Memory B cell (primary cell): ENCODE data around the gene HSPB2.
"Not testable (repeated sequence)": the region's sequence is repeated elsewhere in the genome, so short reads cannot be mapped to it uniquely, and the experiment has no call there.

Experiments used
- ATAC-seq: fragments of 150-1000 bp; cut with Tn5 transposase; 2 replicates; pipeline ENCODE4 v1.10.0; 2021; ENCODE audit warnings: low read depth, mild to moderate bottlenecking, moderate library complexity
- DNase-seq, 2 donors: peaks; one replicate each; pipeline ENCODE4 v3.0.0; 2022; ENCODE audit warnings: low spot score in 2 of 2
- H3K27ac Mint-ChIP-seq: one replicate; pipeline ENCODE4 v1.8.0; 2022; ENCODE audit warnings: mild to moderate bottlenecking, moderate library complexity, mixed read lengths
- H3K27me3 Mint-ChIP-seq: one replicate; pipeline ENCODE4 v1.8.0; 2022; ENCODE audit warnings: mixed read lengths
- H3K36me3 Mint-ChIP-seq: one replicate; pipeline ENCODE4 v1.8.0; 2022; ENCODE audit warnings: mild to moderate bottlenecking, mixed read lengths
- H3K4me1 Mint-ChIP-seq: one replicate; pipeline ENCODE4 v1.8.0; 2022; ENCODE audit warnings: mixed read lengths
- H3K4me3 Mint-ChIP-seq: one replicate; pipeline ENCODE4 v1.8.0; 2022; ENCODE audit warnings: mild to moderate bottlenecking, moderate library complexity, mixed read lengths
- H3K9me3 Mint-ChIP-seq: one replicate; pipeline ENCODE4 v1.8.0; 2022; ENCODE audit warnings: mixed read lengths

The HSPB2 gene

DNA sequence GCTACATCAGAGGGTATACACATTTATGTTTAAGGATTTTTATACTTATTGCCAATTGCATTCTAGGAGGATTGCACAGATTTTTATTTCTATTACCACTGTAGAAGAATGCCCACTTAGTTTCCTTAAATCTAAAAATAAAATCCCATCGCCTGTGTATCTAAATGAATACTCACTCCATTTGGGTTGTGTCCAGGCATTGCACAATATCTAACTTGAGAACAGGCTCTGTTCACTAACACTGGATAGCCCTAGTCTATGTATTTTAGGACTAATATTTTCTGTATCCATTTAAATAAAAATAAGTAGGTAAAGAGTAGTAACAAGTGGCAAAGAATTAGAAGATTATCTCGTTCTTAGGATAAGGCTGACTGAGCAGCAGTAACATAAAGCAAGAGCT lies 10.3 kb downstream of the HSPB2 start:
- no peak for ATAC-seq
- Mint-ChIP-seq H3K4me3 (no peak overlapping the region), H3K36me3 (no peaks in the 10 kb centered on the region), H3K4me1 (peaks cover 7% of the 10 kb centered on the region), H3K9me3 (no peaks in the 10 kb centered on the region), H3K27ac (no peak overlapping the region), H3K27me3 (peaks cover 3% of the 10 kb centered on the region)
- DNase-seq: no peak

DNA sequence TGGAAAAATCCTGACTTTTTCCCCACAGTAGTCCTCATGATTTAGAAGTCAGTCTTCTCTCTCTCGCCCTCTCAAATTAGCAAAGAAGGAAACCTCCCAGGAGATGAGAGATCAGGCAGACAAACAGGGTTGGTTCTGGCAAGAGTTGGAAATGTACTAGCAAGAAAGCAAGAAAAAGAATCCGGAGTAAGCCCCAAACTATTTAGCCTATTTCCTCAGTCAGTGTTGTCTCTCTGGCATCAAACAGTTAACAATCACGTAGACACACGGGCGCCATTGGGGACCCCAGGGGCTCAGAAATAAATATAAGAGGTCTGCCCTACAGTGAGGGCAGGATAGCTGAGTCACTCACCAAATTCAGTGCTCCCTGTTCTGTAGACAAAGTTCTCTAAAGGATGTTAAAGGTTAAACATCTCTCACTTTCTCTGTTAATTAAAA lies 10.8 kb downstream of the HSPB2 start:
- H3K36me3 Mint-ChIP-seq: no peaks in the 10 kb centered on the region
- no peak overlapping the region for H3K27ac Mint-ChIP-seq

DNA sequence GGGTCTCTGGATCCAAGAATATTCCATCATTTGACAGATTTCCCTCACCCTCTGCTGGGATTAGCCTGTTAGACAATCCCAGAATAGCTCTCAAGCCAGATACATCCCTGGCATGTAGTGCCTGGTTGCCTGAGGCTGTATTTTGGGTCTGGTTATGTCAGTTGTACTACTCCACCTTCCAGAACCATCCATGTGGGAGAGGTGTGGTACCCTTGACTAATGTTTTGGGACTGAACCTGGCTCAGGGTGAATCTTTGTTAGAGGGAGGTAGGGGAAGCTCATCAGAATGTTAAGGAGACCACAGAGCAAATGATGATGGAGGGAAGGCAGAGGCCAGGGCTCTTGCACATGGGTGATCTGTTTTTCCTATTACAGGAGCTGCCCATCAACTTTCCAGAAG lies 11.4 kb downstream of the HSPB2 start:
- ATAC-seq (no peak), DNase-seq (no peak)
- no peak overlapping the region for H3K27ac Mint-ChIP-seq
- no peak overlapping the region for H3K4me3 Mint-ChIP-seq
- H3K9me3 Mint-ChIP-seq: no peaks in the 10 kb centered on the region
- H3K27me3 Mint-ChIP-seq: no peaks in the 10 kb centered on the region
- peaks cover 7% of the 10 kb centered on the region for H3K4me1 Mint-ChIP-seq
- no peaks in the 10 kb centered on the region for H3K36me3 Mint-ChIP-seq

More for the DNA sequence above, 10.8 kb downstream of the HSPB2 start:
- Mint-ChIP-seq H3K4me1 (peaks cover 7% of the 10 kb centered on the region), H3K4me3 (no peak overlapping the region), H3K27me3 (no peaks in the 10 kb centered on the region), H3K9me3 (no peaks in the 10 kb centered on the region)
- no peak for ATAC-seq
- no peak for DNase-seq

DNA sequence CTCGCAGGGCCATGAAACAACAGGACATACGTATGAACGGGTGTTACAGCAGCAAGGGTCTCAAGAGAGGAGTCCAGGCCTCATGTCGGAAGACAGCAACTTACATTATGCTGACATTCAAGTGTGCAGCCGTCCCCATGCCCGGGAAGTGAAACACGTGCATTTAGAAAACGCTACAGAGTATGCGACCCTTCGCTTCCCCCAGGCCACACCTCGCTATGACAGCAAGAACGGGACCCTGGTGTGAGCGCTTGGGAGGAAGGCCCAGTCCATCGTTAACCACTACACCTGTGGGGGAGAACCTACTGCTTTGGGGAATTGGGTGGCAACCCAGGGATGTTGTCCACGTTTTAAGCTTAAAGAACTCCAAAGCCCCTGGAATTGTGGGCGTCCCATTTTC lies 13.4 kb downstream of the HSPB2 start:
- H3K36me3 Mint-ChIP-seq: no peaks in the 10 kb centered on the region
- no peaks in the 10 kb centered on the region for H3K9me3 Mint-ChIP-seq
- ATAC-seq (no peak), DNase-seq (no peak)
- H3K27me3 Mint-ChIP-seq: no peaks in the 10 kb centered on the region
- peak overlapping the region; percentile 95 for H3K27ac Mint-ChIP-seq
- H3K4me1 Mint-ChIP-seq: peaks cover 7% of the 10 kb centered on the region
- peak overlapping the region; percentile 61 for H3K4me3 Mint-ChIP-seq

DNA sequence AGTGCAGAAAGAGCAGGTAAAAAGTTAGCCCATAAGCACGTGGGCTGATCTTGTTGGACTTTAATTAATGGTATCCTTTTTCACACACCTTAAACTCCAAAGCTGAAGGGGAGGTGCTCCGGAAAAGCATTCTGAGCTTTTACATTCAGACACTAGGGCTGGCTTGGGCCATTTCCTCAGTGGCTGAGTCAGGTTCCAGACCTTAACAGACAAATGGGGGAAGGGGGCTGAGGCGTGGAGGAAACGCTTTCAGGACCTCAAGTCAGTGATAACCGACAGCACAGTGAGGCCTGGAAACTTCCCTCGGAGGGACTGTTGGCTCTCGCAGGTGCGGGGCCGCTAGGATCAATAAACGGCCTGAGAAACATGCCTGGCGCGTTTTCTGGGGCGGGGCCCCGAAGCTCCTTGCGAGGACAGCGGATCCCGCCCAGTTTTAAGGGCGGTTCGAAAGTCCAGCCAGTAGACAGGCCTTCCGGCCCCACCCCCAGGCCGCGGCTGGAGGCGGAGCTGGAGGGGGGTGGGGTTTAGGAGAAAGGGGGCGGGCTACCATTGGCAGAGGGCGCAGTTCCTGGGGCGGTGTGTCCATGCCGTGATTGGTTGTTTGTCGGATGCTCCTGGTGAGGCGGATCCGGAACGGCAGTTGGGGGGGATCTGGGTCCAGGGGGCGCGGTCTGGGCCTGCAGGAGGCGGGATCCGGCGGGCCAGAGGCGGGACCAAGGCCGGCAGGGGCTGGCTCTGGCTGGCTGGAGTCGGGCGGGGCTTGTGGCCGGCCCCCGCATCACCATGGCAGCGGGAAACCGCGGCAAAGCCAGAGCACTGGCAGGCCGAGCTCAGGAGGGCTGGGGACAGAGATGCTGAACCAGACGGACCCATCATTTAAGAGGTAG lies 14.2 kb downstream of the HSPB2 start:
- peak; percentile 84 for ATAC-seq
- Mint-ChIP-seq H3K9me3 (no peaks in the 10 kb centered on the region), H3K27ac (peak overlapping the region; percentile 95), H3K4me3 (peak overlapping the region; percentile 89), H3K27me3 (no peaks in the 10 kb centered on the region), H3K4me1 (peaks cover 7% of the 10 kb centered on the region), H3K36me3 (no peaks in the 10 kb centered on the region)
- peak; percentile 94 to 98 for DNase-seq

DNA sequence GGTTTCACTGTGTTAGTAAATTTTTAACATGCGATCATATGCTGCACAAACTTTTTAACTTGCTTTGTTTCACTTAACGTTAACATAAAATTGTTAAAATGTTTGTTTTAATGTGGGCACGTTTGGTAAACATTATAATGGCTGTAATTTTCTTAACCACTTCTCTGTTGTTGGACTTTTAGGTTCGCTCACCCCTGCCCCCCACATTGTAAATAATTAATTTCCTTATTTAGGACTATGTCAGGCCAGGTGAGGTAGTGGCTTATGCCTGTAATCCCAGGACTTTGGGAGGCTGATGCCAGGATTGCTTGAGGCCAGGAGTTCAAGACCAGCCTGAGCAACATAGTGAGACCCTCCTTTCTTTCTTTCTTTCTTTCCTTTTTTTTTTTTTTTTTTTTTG lies 17.9 kb downstream of the HSPB2 start:
- peaks cover 3% of the 10 kb centered on the region for H3K27me3 Mint-ChIP-seq

DNA sequence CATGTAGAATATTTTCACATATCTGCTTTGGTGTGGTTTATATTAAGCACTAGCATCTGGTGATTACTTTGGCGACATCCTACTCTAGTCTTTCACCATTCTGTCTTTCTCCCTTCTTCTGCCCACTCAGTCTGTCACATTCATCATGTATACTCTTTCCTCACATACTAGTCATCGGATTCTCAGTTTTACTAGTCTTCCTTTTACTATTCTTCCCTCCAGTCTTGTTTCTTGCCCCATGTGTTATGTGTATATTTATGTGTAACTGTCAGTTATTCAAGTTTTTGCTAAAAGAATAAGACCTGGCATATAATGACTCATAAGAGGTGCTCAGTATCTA lies 20.0 kb downstream of the HSPB2 start:
- Mint-ChIP-seq H3K9me3 (no peaks in the 10 kb centered on the region), H3K27me3 (peaks cover 4% of the 10 kb centered on the region), H3K27ac (no peak overlapping the region), H3K4me3 (peak overlapping the region; percentile 30), H3K36me3 (no peaks in the 10 kb centered on the region), H3K4me1 (peaks cover 7% of the 10 kb centered on the region)
- DNase-seq: no peak
- no peak for ATAC-seq

More for the DNA sequence above, 17.9 kb downstream of the HSPB2 start:
- H3K9me3 Mint-ChIP-seq: no peaks in the 10 kb centered on the region
- no peak overlapping the region for H3K4me3 Mint-ChIP-seq
- no peak for ATAC-seq
- H3K27ac Mint-ChIP-seq: no peak overlapping the region
- DNase-seq: no peak
- H3K36me3 Mint-ChIP-seq: no peaks in the 10 kb centered on the region
- H3K4me1 Mint-ChIP-seq: peaks cover 10% of the 10 kb centered on the region

DNA sequence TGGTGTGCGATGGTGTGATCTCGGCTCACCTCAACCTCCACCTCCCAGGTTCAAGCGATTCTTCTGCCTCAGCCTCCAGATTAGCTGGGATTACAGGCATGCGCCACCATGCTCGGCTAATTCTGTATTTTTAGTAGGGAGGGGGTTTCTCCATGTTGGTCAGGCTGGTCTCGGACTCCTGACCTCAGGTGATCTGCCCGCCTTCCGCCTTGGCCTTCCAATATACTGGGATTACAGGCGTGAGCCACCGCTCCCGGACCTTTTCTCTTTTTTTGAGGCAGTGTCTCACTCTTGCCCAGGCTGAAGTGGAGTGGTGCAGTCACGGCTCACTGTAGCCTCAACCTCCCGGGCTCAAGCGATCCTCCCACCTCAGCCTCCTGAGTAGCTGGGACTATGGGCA lies 20.6 kb downstream of the HSPB2 start:
- not testable (repeated sequence) for H3K27ac Mint-ChIP-seq, ATAC-seq, H3K4me3 Mint-ChIP-seq, H3K36me3 Mint-ChIP-seq, DNase-seq, H3K9me3 Mint-ChIP-seq, H3K27me3 Mint-ChIP-seq
- peaks cover 11% of the 10 kb centered on the region for H3K4me1 Mint-ChIP-seq

DNA sequence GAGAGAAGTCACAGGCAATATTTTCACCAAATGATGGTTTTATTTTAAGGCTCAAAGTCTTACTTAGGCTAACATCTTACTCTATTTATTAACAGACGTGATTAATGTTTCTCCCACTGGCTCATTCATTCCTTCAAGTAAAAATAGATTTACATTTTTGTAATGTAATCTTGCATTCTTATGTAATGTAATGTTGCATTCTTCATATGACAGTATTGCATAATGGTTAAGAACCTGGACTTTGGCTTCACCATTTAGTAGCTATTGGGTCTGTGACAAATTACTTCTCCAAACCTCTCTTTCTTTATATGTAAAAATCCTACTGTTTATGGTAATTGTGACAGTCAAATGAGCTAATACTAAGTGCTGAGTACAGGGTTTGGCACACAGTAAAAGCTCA lies 21.3 kb downstream of the HSPB2 start:
- DNase-seq (no peak), ATAC-seq (no peak)
- H3K9me3 Mint-ChIP-seq: no peaks in the 10 kb centered on the region
- H3K4me1 Mint-ChIP-seq: peaks cover 18% of the 10 kb centered on the region
- peaks cover 4% of the 10 kb centered on the region for H3K27me3 Mint-ChIP-seq
- H3K36me3 Mint-ChIP-seq: no peaks in the 10 kb centered on the region
- no peak overlapping the region for H3K4me3 Mint-ChIP-seq
- H3K27ac Mint-ChIP-seq: no peak overlapping the region

DNA sequence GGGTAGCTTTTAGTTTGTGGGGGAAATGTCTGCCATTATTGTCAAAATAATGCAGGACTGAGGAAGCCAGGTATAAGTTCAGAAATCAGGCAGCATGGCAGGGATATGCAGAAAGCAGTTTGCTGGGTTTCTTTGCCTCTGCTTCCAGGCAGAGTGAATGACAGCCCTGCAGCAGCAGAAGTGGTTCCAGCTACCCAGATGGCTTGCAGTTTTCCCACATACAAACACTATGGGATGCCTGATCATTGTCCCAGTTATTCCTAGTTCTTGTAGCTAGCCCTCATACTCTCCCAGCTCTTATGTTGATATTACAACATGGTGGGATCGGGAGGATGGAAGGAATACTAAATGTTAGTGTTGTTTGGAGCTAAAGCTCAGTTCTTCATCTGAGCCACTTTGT lies 21.8 kb downstream of the HSPB2 start:
- H3K4me3 Mint-ChIP-seq: no peak overlapping the region
- no peaks in the 10 kb centered on the region for H3K36me3 Mint-ChIP-seq
- H3K27ac Mint-ChIP-seq: no peak overlapping the region
- H3K4me1 Mint-ChIP-seq: peaks cover 20% of the 10 kb centered on the region
- H3K27me3 Mint-ChIP-seq: peaks cover 4% of the 10 kb centered on the region
- H3K9me3 Mint-ChIP-seq: no peaks in the 10 kb centered on the region
- ATAC-seq: no peak
- DNase-seq: no peak

DNA sequence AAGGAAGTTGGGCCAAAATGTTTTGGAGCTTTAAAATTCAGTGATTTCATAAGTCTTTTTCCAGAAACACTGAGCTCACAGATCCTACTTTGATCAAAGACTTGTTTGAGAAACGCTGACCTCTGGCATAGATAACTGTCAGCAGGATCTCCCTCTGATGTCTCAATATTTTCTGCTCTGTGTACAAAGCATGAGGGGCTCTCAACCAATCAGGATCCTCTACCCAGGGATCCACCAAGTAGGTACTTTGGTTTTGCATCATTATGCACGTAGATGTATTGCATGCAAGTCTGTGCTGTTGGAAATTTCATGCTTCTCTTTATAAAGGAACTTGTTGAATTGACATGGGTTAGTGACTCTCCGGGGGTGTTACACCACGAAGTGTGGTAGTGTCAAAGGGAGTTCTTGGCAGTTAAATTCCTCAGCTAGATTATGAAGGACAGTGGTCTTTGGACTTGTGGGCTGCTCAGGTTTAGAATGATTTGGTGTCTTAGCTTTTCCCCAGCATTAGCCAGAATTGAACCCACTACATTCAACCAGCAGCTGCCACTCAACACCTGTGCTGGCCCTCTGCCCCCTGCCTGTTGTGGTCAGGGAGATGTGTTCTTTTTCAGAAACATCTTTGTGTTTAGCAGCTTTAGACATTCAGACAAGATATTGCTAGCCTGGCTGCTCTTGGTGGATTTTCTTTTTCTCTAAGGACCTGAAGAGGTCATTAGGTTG lies 22.9 kb downstream of the HSPB2 start:
- Mint-ChIP-seq H3K36me3 (no peaks in the 10 kb centered on the region), H3K4me1 (peaks cover 22% of the 10 kb centered on the region), H3K27ac (no peak overlapping the region), H3K9me3 (no peaks in the 10 kb centered on the region), H3K27me3 (peaks cover 4% of the 10 kb centered on the region), H3K4me3 (peak overlapping the region; percentile 34)
- ATAC-seq: no peak
- no peak for DNase-seq

DNA sequence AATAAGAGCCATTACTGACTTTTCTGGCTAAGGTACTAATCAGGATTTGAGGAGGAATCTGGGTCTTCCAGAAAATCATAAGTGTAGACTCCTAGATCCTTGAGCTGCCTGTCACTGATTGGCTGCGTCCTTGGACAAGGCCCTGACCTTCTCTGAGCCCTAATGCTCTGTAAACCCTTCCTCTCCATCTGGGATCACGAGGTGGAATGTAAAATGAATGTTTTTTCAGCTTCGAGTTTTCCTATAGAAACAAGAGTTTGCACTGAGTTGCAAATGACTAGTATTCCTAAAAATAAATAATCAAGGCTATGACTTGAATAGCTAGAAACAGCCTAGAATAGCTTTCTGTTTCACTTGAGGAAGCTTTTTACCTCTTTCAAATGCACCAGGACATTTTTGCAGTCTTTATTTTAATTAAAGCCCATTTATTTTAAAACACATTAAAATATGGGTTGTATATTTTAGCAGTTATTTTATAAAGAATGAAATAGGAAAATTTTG lies 23.6 kb downstream of the HSPB2 start:
- Mint-ChIP-seq H3K36me3 (no peaks in the 10 kb centered on the region), H3K4me3 (peak overlapping the region; percentile 89), H3K9me3 (no peaks in the 10 kb centered on the region), H3K27me3 (peaks cover 4% of the 10 kb centered on the region), H3K4me1 (peaks cover 22% of the 10 kb centered on the region), H3K27ac (no peak overlapping the region)
- no peak for DNase-seq
- ATAC-seq: no peak

DNA sequence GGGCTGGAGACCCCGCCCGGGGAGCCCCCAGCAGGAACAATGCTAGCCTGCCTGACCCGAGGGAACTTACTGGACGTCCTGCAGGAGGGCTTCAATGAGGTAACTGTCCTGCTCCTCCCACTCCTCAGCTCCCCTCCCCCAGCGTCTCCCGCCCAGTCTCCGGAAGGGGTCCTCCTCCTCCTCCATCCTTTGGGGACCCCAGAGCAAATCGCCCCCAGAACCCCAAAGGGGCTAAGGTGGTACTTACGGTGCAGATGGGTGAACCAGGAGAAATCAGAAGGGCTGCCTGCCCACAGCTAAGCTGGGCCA lies 24.9 kb downstream of the HSPB2 start:
- Mint-ChIP-seq H3K27ac (no peak overlapping the region), H3K4me1 (peaks cover 22% of the 10 kb centered on the region)

DNA sequence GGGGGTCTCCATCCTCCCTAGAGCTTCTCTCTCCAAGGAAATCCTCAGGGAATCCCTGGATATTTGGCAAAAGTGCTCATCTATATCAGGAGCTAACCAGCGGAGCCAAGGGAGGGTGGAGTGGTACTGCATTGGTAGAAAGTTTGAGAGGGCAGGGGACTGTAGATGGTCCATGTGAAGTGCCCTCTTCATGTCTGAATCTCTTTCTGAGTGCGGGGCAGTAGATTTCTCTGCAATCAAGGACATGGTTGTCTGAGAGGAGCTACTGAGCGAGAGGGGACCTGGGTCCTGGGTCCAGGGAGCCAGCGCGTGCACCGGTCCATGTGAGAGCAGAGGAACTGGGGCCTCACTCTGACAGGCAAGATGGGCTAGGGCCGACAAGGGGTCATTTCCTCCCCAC lies 25.3 kb downstream of the HSPB2 start:
- ATAC-seq: no peak
- Mint-ChIP-seq H3K27ac (no peak overlapping the region), H3K27me3 (peaks cover 1% of the 10 kb centered on the region), H3K9me3 (no peaks in the 10 kb centered on the region), H3K4me1 (peaks cover 19% of the 10 kb centered on the region), H3K4me3 (peak overlapping the region; percentile 80), H3K36me3 (no peaks in the 10 kb centered on the region)
- no peak for DNase-seq

More for the DNA sequence above, 24.9 kb downstream of the HSPB2 start:
- no peaks in the 10 kb centered on the region for H3K36me3 Mint-ChIP-seq
- no peak for ATAC-seq
- H3K27me3 Mint-ChIP-seq: peaks cover 4% of the 10 kb centered on the region
- H3K9me3 Mint-ChIP-seq: no peaks in the 10 kb centered on the region
- H3K4me3 Mint-ChIP-seq: peak overlapping the region; percentile 80
- no peak for DNase-seq
